A549 (cell line): ENCODE data around the gene ADD1. TPM values are rescaled to one million over a fixed set of nuclear protein-coding genes. Genes with fewer than 3 reads are reported as not detected.
"Not testable (repeated sequence)": the region's sequence is repeated elsewhere in the genome, so short reads cannot be mapped to it uniquely, and the experiment has no call there.

ENCODE experiments used
- ATAC-seq, 2 experiments: fragments of 200-7000 bp in 1 of 2; fragments of >200 bp in 1 of 2; cut with Nextera tagmentation in 1 of 2; cut with Tn5 transposase in 1 of 2; 3 replicates each; pipeline versions ENCODE4 v1.8.0 to v1.9.1; 2018 to 2020; ENCODE audit warnings: mild to moderate bottlenecking in 1 of 2, moderate library complexity in 1 of 2
- CTCF ChIA-PET: fragments of 300-600 bp; sonication (Branson Sonifier 250); formaldehyde crosslinking; extraction: SDS; loops from one replicate; lab custom pipeline; 2021; ENCODE audit warnings: antibody characterized with exemption, inconsistent platforms; lab: Yijun Ruan, JAX
- POLR2A ChIA-PET: fragments of 350-600 bp; formaldehyde crosslinking; extraction: SDS; loops from one replicate; lab custom pipeline; 2021; ENCODE audit warnings: antibody characterized with exemption, inconsistent platforms; lab: Yijun Ruan, JAX
- DNase-seq, 2 experiments: peaks; one replicate each; pipeline versions ENCODE4 v3.0.0 to v3.0.0-alpha.2; 2011 to 2016; ENCODE audit warnings: low read depth in 1 of 2, low spot score in 1 of 2
- FAIRE-seq: peaks from 2 replicates; lab custom pipeline; 2011; peaks lifted over from hg19 to GRCh38; lab: Jason Lieb, UNC
- H3K27ac ChIP-seq, 2 experiments: fragments of >200 bp; sonication (Bioruptor Twin); formaldehyde crosslinking; 3 replicates each; pipeline ENCODE4 v1.5.1; 2016 to 2017
- H3K4me1 ChIP-seq: fragments of >200 bp; sonication (Bioruptor Twin); formaldehyde crosslinking; 3 replicates; pipeline ENCODE4 v1.6.1; 2016
- H3K4me2 ChIP-seq: fragments of >200 bp; sonication (Bioruptor Twin); formaldehyde crosslinking; 3 replicates; pipeline ENCODE4 v1.6.1; 2016
- H3K4me3 ChIP-seq: fragments of >200 bp; sonication (Bioruptor Twin); formaldehyde crosslinking; 3 replicates; pipeline ENCODE4 v1.5.1; 2016
- H3K9me3 ChIP-seq: fragments of >200 bp; sonication (Bioruptor Twin); formaldehyde crosslinking; 3 replicates; pipeline ENCODE4 v1.6.1; 2016
- CBX8 ChIP-seq: fragments of 200-600 bp; sonication (generic); IDR thresholded peaks from 2 replicates; pipeline ENCODE4 v1.6.1; 2016
- CHD4 ChIP-seq: fragments of 200-600 bp; sonication (generic); IDR thresholded peaks from 2 replicates; pipeline ENCODE4 v1.6.1; 2016; ENCODE audit warnings: antibody characterized with exemption, mild to moderate bottlenecking, borderline replicate concordance
- ELK1 ChIP-seq: fragments of 150-350 bp; IDR thresholded peaks from 2 replicates; pipeline ENCODE4 v1.6.1; 2014; ENCODE audit warnings: low read depth, mild to moderate bottlenecking, low read length
- FOSL2 ChIP-seq, 2 experiments: fragments of 450-650 bp in 1 of 2; fragments of >200 bp in 1 of 2; sonication (Bioruptor Twin) in 1 of 2; formaldehyde crosslinking; IDR thresholded peaks; 2 replicates each; pipeline versions ENCODE4 v1.5.0 to v1.6.1; 2016 to 2020; ENCODE audit warnings: mild to moderate bottlenecking in 1 of 2, moderate library complexity in 1 of 2
- HDAC2 ChIP-seq: fragments of 200-600 bp; sonication (generic); IDR thresholded peaks from 2 replicates; pipeline ENCODE4 v1.6.1; 2016
- HEYL ChIP-seq: fragments of 250-450 bp; sonication (Bioruptor Pico); IDR thresholded peaks from 2 replicates; pipeline ENCODE4 v1.8.0; 2021; ENCODE audit warnings: mild to moderate bottlenecking, moderate library complexity
- HMGXB4 ChIP-seq: fragments of 250-450 bp; sonication (Bioruptor Pico); IDR thresholded peaks from 2 replicates; pipeline ENCODE4 v1.5.0; 2021; ENCODE audit warnings: mild to moderate bottlenecking, moderate library complexity, borderline replicate concordance
- KDM1A ChIP-seq: fragments of 200-600 bp; sonication (generic); IDR thresholded peaks from 2 replicates; pipeline ENCODE4 v1.6.1; 2016; ENCODE audit warnings: low read depth, mild to moderate bottlenecking
- KDM5A ChIP-seq: fragments of 200-600 bp; sonication (generic); IDR thresholded peaks from 2 replicates; pipeline ENCODE4 v1.6.1; 2016; ENCODE audit warnings: antibody characterized with exemption, mild to moderate bottlenecking
- MAFK ChIP-seq: fragments of 450-650 bp; IDR thresholded peaks from 2 replicates; pipeline ENCODE4 v1.6.1; 2014; ENCODE audit not compliant: partially characterized antibody
- MYC ChIP-seq: IDR thresholded peaks from 2 replicates; pipeline ENCODE4 v1.6.1; 2012; ENCODE audit warnings: mild to moderate bottlenecking, inconsistent platforms, low read length, improper control_type of control experiment, borderline replicate concordance
- NR3C1 ChIP-seq: fragments of >200 bp; sonication (Bioruptor Twin); formaldehyde crosslinking; IDR thresholded peaks from 3 replicates; pipeline ENCODE4 v1.6.1; 2017
- PHF8 ChIP-seq: fragments of 200-600 bp; sonication (generic); IDR thresholded peaks from 2 replicates; pipeline ENCODE4 v1.6.1; 2016; ENCODE audit warnings: low read depth, mild to moderate bottlenecking, antibody characterized with exemption, moderate library complexity, borderline replicate concordance
- POLR2A ChIP-seq: IDR thresholded peaks from 2 replicates; pipeline ENCODE4 v1.6.1; 2012; ENCODE audit warnings: mild to moderate bottlenecking, low read length
- ZNF302 ChIP-seq: fragments of 250-450 bp; sonication (Bioruptor Pico); IDR thresholded peaks from 2 replicates; pipeline ENCODE4 v1.9.0; 2021; ENCODE audit warnings: inconsistent platforms, mild to moderate bottlenecking, moderate library complexity
- ZSCAN20 ChIP-seq: fragments of 250-450 bp; sonication (Bioruptor Pico); IDR thresholded peaks from 2 replicates; pipeline ENCODE4 v1.8.0; 2022; ENCODE audit warnings: mild to moderate bottlenecking, moderate library complexity
- WGBS: methylation state at CpG from one replicate; pipeline ENCODE4 v1.1.6; 2017; ENCODE audit errors: missing lambda C conversion rate; 5-methylcytosine and 5-hydroxymethylcytosine counted together
- polyA plus RNA-seq, 4 experiments: library from polyadenylated mRNA; depleted of rRNA in 3 of 4; stranded (reverse); fragments of >200 nt; fragmentation: RNase III in 1 of 4; extraction: RNeasy Plus Mini Kit Qiagen cat#74134 plus additional on column Dnase treatment in 1 of 4; gene quantifications; 2 replicates in 3 of 4; 3 replicates in 1 of 4; pipeline ENCODE4 v1.2.3, GENCODE V29; 2011 to 2017
- TF ChIP-seq, protein P1 (sequence below): fragments of >200 bp; sonication (Bioruptor Twin); formaldehyde crosslinking; IDR thresholded peaks from 2 replicates; pipeline ENCODE4 v1.6.1; 2016

ADD1 gene
- polyA plus RNA-seq, 2 of the 4 experiments (the other 2 are of a cell fraction): 59.7 to 60.3 TPM

GRCh38 chr4:2944586-2945526 is 101.2 kb downstream of the ADD1 start:
- Histone ChIP-seq H3K9me3 (no peaks in the 10 kb centered on the region), H3K4me3 (no peak overlapping the region), H3K4me1 (no peaks in the 10 kb centered on the region), H3K4me2 (no peak overlapping the region), H3K27ac (no peak overlapping the region)
- WGBS: 91% methylated on average over 27 of the region's 30 CpGs
- FAIRE-seq (no peak), ATAC-seq (no peak), DNase-seq (no peak)
- POLR2A ChIA-PET: interaction anchor here (1.7 kb wide), 1 partner anchor 9 kb away, joined by 4 read pairs; no protein-coding TSS in a partner anchor
- TF ChIP-seq ZNF302 (CRISPR knock-in tag) (no peak), CHD4 (no peak), MAFK (no peak), HMGXB4 (CRISPR knock-in tag) (no peak), NR3C1 (no peak)
- CTCF ChIA-PET: interaction anchor here (2.1 kb wide), 1 partner anchor 10 kb away, joined by 11 read pairs; no protein-coding TSS in a partner anchor

GRCh38 chr4:2945619-2946604 is 102.3 kb downstream of the ADD1 start:
- CTCF ChIA-PET: interaction anchor here (1.3 to 2.1 kb wide), 3 partner anchors 9 to 10 kb away, joined by 4 to 11 read pairs (median 7); no protein-coding TSS in a partner anchor
- FAIRE-seq, POLR2A ChIA-PET, H3K27ac ChIP-seq, DNase-seq, ATAC-seq, H3K4me3 ChIP-seq, H3K4me2 ChIP-seq, H3K9me3 ChIP-seq, H3K4me1 ChIP-seq: not testable (repeated sequence)
- WGBS: 94% methylated on average over 22 of the region's 30 CpGs

DNA sequence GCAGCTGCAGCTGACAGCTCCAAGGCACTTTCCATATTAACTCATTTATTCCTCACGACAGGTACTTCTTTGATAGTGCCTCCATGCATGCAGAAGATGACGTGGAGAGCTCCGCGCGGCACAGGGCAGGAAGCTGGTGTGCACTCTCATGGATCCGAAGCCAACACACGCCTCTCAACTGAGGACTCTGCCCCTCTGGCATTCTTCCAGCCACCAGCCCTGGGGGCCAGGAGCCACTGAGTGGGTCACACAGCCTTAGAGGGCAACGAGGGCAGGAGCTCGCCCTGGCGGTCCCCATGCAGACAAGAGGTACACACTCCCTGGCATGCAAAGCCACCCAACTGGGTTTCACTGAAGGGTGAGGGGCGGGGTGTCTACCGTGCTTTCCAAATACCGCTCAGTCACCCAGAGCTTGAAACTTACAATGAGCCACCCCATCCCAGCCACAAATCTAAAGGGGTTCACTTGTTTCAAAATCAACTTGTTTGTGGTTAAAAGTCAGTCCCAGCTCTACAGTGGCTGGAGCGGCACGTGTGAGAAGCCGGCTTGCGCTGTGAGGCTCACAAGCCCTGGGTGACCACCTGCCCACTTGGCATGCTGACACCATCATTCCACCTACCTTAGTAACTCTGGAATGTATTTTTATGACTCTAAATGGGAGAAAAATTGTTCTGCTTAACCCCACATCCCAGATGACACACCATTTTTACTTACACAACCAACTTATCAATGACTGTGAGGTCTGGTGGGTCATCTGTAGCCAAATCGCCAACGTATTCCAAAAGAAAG is 103.4 kb downstream of the ADD1 start:
- TF ChIP-seq KDM1A (no peak), HDAC2 (no peak), MYC (no peak), FOSL2 (IDR thresholded peaks at IDR 0.05) (no peak), FOSL2 (CRISPR knock-in tag; IDR thresholded peaks at IDR 0.05) (no peak), PHF8 (no peak), KDM5A (no peak), NR3C1 (no peak), HEYL (CRISPR knock-in tag) (no peak), CHD4 (no peak), CBX8 (no peak), POLR2A (no peak), ZSCAN20 (CRISPR knock-in tag) (no peak), ELK1 (no peak)
- TF ChIP-seq, protein P1, sequence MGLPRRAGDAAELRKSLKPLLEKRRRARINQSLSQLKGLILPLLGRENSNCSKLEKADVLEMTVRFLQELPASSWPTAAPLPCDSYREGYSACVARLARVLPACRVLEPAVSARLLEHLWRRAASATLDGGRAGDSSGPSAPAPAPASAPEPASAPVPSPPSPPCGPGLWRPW: no peak
- no peak for DNase-seq
- H3K4me3 ChIP-seq: no peak overlapping the region
- CTCF ChIA-PET: interaction anchor here (0.6 to 2.0 kb wide), 3 partner anchors 8 to 33 kb away, joined by 3 to 7 read pairs (median 4); no protein-coding TSS in a partner anchor
- WGBS: 95% methylated on average over 19 of the region's 19 CpGs
- POLR2A ChIA-PET: interaction anchor here (1.0 kb wide), 1 partner anchor 11 kb away, joined by 3 read pairs; no protein-coding TSS in a partner anchor
- H3K4me2 ChIP-seq: no peak overlapping the region
- no peak overlapping the region for H3K27ac ChIP-seq
- FAIRE-seq: no peak
- no peak for ATAC-seq
- H3K9me3 ChIP-seq: no peaks in the 10 kb centered on the region
- no peaks in the 10 kb centered on the region for H3K4me1 ChIP-seq
